B cell (primary cell): Measurements from ENCODE around the gene CYP4A22. TPM values are rescaled to one million over a fixed set of nuclear protein-coding genes. Genes with fewer than 3 reads are reported as not detected.
"Not testable (repeated sequence)": the region's sequence is repeated elsewhere in the genome, so short reads cannot be mapped to it uniquely, and the experiment has no call there.

Experiments
- ATAC-seq: fragments of 200-7000 bp; cut with Tn5 transposase; one replicate; pipeline ENCODE4 v1.10.0; 2021; ENCODE audit warnings: low read depth, mild to moderate bottlenecking, moderate number of reproducible peaks, moderate library complexity
- CTCF ChIA-PET: fragments of 350-600 bp; sonication (Branson Sonifier 250); formaldehyde crosslinking; loops from one replicate; lab custom pipeline; 2021; ENCODE audit warnings: antibody characterized with exemption, inconsistent platforms; lab: Charles Lee
- POLR2A ChIA-PET: fragments of 350-600 bp; sonication (Branson Sonifier 250); formaldehyde crosslinking; loops from one replicate; lab custom pipeline; 2021; ENCODE audit warnings: antibody characterized with exemption; lab: Charles Lee
- DNase-seq: peaks from one replicate; pipeline ENCODE4 v3.0.0; 2013
- H2AFZ ChIP-seq: 2 replicates; pipeline ENCODE4 v1.6.1; 2012; ENCODE audit warnings: mild to moderate bottlenecking, low read depth, low read length; ENCODE audit not compliant: insufficient read depth, poor library complexity, severe bottlenecking
- H3K27ac ChIP-seq, 2 donors: 1 replicate in 1 of 2; 2 replicates in 1 of 2; pipeline ENCODE4 v1.5.1; 2012 to 2013; ENCODE audit warnings: low read length in 2 of 2, mild to moderate bottlenecking in 2 of 2, moderate library complexity in 1 of 2
- H3K27me3 ChIP-seq, 4 experiments: fragments of 200-600 bp in 1 of 4; sonication (generic) in 1 of 4; replicated peaks in 1 of 4; 1 replicate in 2 of 4; 2 replicates in 2 of 4; pipeline versions ENCODE4 v1.6.1 to v1.7.0; 2013 to 2016; ENCODE audit warnings: low read length in 3 of 4, mild to moderate bottlenecking in 2 of 4, mixed read lengths in 1 of 4, moderate library complexity in 1 of 4; ENCODE audit not compliant: insufficient read depth in 4 of 4, control insufficient read depth in 3 of 4; ENCODE audit errors: control extremely low read depth in 1 of 4
- H3K36me3 ChIP-seq, 2 experiments: replicated peaks in 1 of 2; 1 replicate in 1 of 2; 2 replicates in 1 of 2; pipeline versions ENCODE4 v1.6.1 to v1.7.1; 2013; ENCODE audit warnings: low read length in 1 of 2; ENCODE audit not compliant: insufficient read depth in 2 of 2, control insufficient read depth in 1 of 2; ENCODE audit errors: control extremely low read depth in 1 of 2, extremely low read depth in 1 of 2
- H3K4me1 ChIP-seq, 2 donors: fragments of 200-600 bp in 1 of 2; sonication (generic) in 1 of 2; 1 replicate in 1 of 2; 2 replicates in 1 of 2; pipeline versions ENCODE4 v1.5.1 to v1.6.1; 2013 to 2017; ENCODE audit warnings: low read length in 2 of 2; ENCODE audit not compliant: control insufficient read depth in 2 of 2, insufficient read depth in 2 of 2
- H3K4me2 ChIP-seq: replicated peaks from 2 replicates; pipeline ENCODE3; 2012; ENCODE audit warnings: mild to moderate bottlenecking, low read depth, low read length; ENCODE audit not compliant: poor library complexity, severe bottlenecking
- H3K4me3 ChIP-seq, 5 experiments: fragments of 200-600 bp in 1 of 5; sonication (generic) in 1 of 5; 1 replicate in 3 of 5; 2 replicates in 2 of 5; pipeline versions ENCODE4 v1.5.1 to v1.7.0; 2011 to 2016; ENCODE audit warnings: low read length in 4 of 5, mild to moderate bottlenecking in 4 of 5, low read depth in 2 of 5, control low read depth in 1 of 5, moderate library complexity in 1 of 5; ENCODE audit not compliant: insufficient read depth in 1 of 5; ENCODE audit errors: control extremely low read depth in 1 of 5, extremely low read depth in 1 of 5
- H3K79me2 ChIP-seq: fragments of 200-600 bp; sonication (generic); one replicate; pipeline ENCODE4 v1.6.0; 2016; ENCODE audit warnings: low read length; ENCODE audit not compliant: control insufficient read depth, insufficient read depth
- H3K9ac ChIP-seq: fragments of 200-600 bp; sonication (generic); 2 replicates; pipeline ENCODE4 v1.6.1; 2017; ENCODE audit warnings: mild to moderate bottlenecking, low read length, moderate library complexity
- H3K9me3 ChIP-seq, 3 donors: one replicate each; pipeline versions ENCODE4 v1.6.1 to v1.7.1; 2013; ENCODE audit warnings: low read length in 2 of 3; ENCODE audit not compliant: control insufficient read depth in 2 of 3, insufficient read depth in 1 of 3; ENCODE audit errors: control extremely low read depth in 1 of 3
- H4K20me1 ChIP-seq: 2 replicates; pipeline ENCODE4 v1.6.0; 2012; ENCODE audit warnings: mild to moderate bottlenecking, low read length; ENCODE audit not compliant: insufficient read depth, control insufficient read depth, poor library complexity, severe bottlenecking
- H3K27ac Mint-ChIP-seq: one replicate; pipeline ENCODE4 v1.8.0; 2021; ENCODE audit warnings: mixed read lengths
- H3K27me3 Mint-ChIP-seq: one replicate; pipeline ENCODE4 v1.8.0; 2021; ENCODE audit warnings: mixed read lengths
- H3K4me1 Mint-ChIP-seq: one replicate; pipeline ENCODE4 v1.8.0; 2021; ENCODE audit warnings: mixed read lengths
- H3K4me3 Mint-ChIP-seq: one replicate; pipeline ENCODE4 v1.8.0; 2021; ENCODE audit warnings: mixed read lengths
- H3K9me3 Mint-ChIP-seq: one replicate; pipeline ENCODE4 v1.8.0; 2022; ENCODE audit warnings: mixed read lengths; ENCODE audit not compliant: insufficient read depth
- EZH2 ChIP-seq: IDR thresholded peaks from 2 replicates; pipeline ENCODE4 v1.6.1; 2012; ENCODE audit warnings: borderline replicate concordance, low read depth, mild to moderate bottlenecking, moderate library complexity, low read length; ENCODE audit not compliant: insufficient read depth, poor library complexity, severe bottlenecking
- WGBS: methylation state at CpG from one replicate; pipeline ENCODE4 v1.1.5; 2013; ENCODE audit warnings: missing lambda C conversion rate; ENCODE audit not compliant: insufficient coverage; 5-methylcytosine and 5-hydroxymethylcytosine counted together
- intact Hi-C: fragments of 100-400 bp; cut with micrococcal nuclease; formaldehyde crosslinking; loops from one replicate; pipeline ENCODE4 v1.10.0; 2022
- polyA plus RNA-seq: library from polyadenylated mRNA; depleted of rRNA; stranded (reverse); fragments of >200 nt; gene quantifications from 2 replicates; pipeline ENCODE4 v1.2.3, GENCODE V29; 2012
- total RNA-seq, 2 donors: library from RNA; stranded (reverse); fragments of 120-200 nt in 1 of 2; gene quantifications; 1 replicate in 1 of 2; 2 replicates in 1 of 2; pipeline versions ENCODE4 v1.2.3 to v1.2.4, GENCODE V29; 2013 to 2022
- TF ChIP-seq, protein P1 (sequence below): fragments of 200-600 bp; IDR thresholded peaks from one replicate; pipeline ENCODE4 v1.8.0; 2022; ENCODE audit warnings: antibody characterized with exemption, mild to moderate bottlenecking

CYP4A22 gene
- total and polyA plus RNA-seq, 2 donors (not counting 1 experiment from before 2014, with no cell fraction given) = not detected

- H3K9me3 ChIP-seq, H3K4me3 ChIP-seq, H3K27ac Mint-ChIP-seq, H2AFZ ChIP-seq, POLR2A ChIA-PET, ATAC-seq, H3K4me1 Mint-ChIP-seq, H3K79me2 ChIP-seq, H3K27me3 ChIP-seq, DNase-seq, H3K36me3 ChIP-seq, H3K27ac ChIP-seq, H3K27me3 Mint-ChIP-seq, H3K9ac ChIP-seq, H3K9me3 Mint-ChIP-seq, H3K4me3 Mint-ChIP-seq, CTCF ChIA-PET, H3K4me2 ChIP-seq, H4K20me1 ChIP-seq, intact Hi-C loops, H3K4me1 ChIP-seq: not testable (repeated sequence)
Measured at GRCh38 chr1:47124834-47125233, 12.4 kb upstream of the CYP4A22 start.

DNA sequence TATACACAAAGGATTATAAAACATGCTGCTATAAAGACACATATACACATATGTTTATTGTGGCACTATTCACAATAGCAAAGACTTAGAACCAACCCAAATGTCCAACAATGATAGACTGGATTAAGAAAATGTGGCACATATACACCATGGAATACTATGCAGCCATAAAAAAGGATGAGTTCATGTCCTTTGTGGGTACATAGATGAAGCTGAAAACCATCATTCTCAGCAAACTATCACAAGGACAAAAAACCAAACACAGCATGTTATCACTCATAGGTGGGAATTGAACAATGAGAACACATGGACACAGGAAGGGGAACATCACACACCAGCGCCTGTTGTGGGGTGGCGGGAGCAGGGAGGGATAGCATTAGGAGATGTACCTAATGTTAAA lies 10.2 kb upstream of the CYP4A22 start:
- H3K27me3 Mint-ChIP-seq, CTCF ChIA-PET: not testable (repeated sequence)

DNA sequence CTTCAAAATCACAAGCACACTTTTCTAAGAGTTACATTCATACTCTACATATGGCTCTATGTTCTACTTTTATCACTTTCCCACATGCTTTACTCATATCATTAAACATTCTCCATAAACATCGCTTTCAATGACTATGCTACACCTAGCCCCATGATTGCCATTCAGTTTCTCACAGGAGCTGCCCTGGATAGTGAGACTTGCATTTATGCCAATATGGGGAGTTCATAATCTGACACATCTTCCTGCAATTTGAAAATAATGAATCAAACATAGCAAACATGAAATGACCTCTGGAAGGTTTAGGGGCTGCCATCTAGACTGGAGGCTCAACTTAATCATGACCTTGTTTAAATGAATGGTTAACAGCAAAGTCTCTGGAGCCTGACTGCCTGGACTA lies 9.0 kb upstream of the CYP4A22 start:
- ATAC-seq (no peak), DNase-seq (no peak)
- Histone ChIP-seq H3K36me3 (no peaks in the 10 kb centered on the region), H3K27ac (no peak overlapping the region), H3K4me1 (no peaks in the 10 kb centered on the region), H3K4me3 (no peak overlapping the region), H3K9ac (no peak overlapping the region), H2AFZ (no peak overlapping the region), H3K9me3 (no peaks in the 10 kb centered on the region), H3K4me2 (no peak overlapping the region), H4K20me1 (no peaks in the 10 kb centered on the region), H3K27me3 (no peaks in the 10 kb centered on the region), H3K79me2 (no peaks in the 10 kb centered on the region)
- peaks cover 4% of the 10 kb centered on the region for H3K27me3 Mint-ChIP-seq
- H3K4me3 Mint-ChIP-seq = no peak overlapping the region
- H3K9me3 Mint-ChIP-seq = peaks cover 10% of the 10 kb centered on the region
- WGBS = no CpG with 5 or more reads among the region's 1 CpG
- ChIA-PET POLR2A (no interaction called here), CTCF (no interaction called here)
- intact Hi-C loops = no loop called here
- TF ChIP-seq, protein P1, sequence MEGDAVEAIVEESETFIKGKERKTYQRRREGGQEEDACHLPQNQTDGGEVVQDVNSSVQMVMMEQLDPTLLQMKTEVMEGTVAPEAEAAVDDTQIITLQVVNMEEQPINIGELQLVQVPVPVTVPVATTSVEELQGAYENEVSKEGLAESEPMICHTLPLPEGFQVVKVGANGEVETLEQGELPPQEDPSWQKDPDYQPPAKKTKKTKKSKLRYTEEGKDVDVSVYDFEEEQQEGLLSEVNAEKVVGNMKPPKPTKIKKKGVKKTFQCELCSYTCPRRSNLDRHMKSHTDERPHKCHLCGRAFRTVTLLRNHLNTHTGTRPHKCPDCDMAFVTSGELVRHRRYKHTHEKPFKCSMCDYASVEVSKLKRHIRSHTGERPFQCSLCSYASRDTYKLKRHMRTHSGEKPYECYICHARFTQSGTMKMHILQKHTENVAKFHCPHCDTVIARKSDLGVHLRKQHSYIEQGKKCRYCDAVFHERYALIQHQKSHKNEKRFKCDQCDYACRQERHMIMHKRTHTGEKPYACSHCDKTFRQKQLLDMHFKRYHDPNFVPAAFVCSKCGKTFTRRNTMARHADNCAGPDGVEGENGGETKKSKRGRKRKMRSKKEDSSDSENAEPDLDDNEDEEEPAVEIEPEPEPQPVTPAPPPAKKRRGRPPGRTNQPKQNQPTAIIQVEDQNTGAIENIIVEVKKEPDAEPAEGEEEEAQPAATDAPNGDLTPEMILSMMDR = no peak
- TF ChIP-seq EZH2 = no peak
- no peaks in the 10 kb centered on the region for H3K4me1 Mint-ChIP-seq
- H3K27ac Mint-ChIP-seq = no peak overlapping the region

More for the DNA sequence above, 10.2 kb upstream of the CYP4A22 start:
- H3K79me2 ChIP-seq, H3K4me2 ChIP-seq, H3K4me1 ChIP-seq, H3K27ac Mint-ChIP-seq, H3K9ac ChIP-seq, H3K9me3 ChIP-seq, H4K20me1 ChIP-seq, H3K4me3 Mint-ChIP-seq, H3K27ac ChIP-seq, DNase-seq, H3K9me3 Mint-ChIP-seq, H3K4me3 ChIP-seq, ATAC-seq, POLR2A ChIA-PET, intact Hi-C loops, H3K4me1 Mint-ChIP-seq, H3K27me3 ChIP-seq, H3K36me3 ChIP-seq, H2AFZ ChIP-seq: not testable (repeated sequence)
- no CpG with 5 or more reads among the region's 2 CpGs for WGBS
